GM23338 (cell line): ENCODE data around the gene LIN7C.
A peak's percentile ranks its signal among the peaks of the same experiment; 100 is the strongest.

Experiments
- CREB1 ChIP-seq: fragments of 250-450 bp; sonication (Bioruptor Pico); IDR thresholded peaks from 2 replicates; pipeline ENCODE4 v1.5.0; 2020; ENCODE audit warnings: low read depth, mild to moderate bottlenecking, moderate library complexity
- CTCF ChIP-seq, 2 experiments: fragments of 200-600 bp in 1 of 2; sonication (generic) in 1 of 2; conservative IDR thresholded peaks; 2 replicates each; pipeline versions ENCODE4 v1.5.1 to v1.6.1; 2016 to 2017; ENCODE audit warnings: antibody characterized with exemption in 2 of 2, low read depth in 2 of 2, mild to moderate bottlenecking in 2 of 2, moderate library complexity in 1 of 2
- EZH2 ChIP-seq: fragments of 200-600 bp; sonication (generic); IDR thresholded peaks from one replicate; pipeline ENCODE4 v1.8.0; 2017; ENCODE audit warnings: antibody characterized with exemption, mild to moderate bottlenecking, low read depth; ENCODE audit not compliant: unreplicated experiment
- POLR2AphosphoS5 ChIP-seq: IDR thresholded peaks from 2 replicates; pipeline ENCODE4 v1.6.1; 2016; ENCODE audit warnings: antibody characterized with exemption, low read depth

GRCh38 chr11:27497284-27497866 lies 9.2 kb downstream of the LIN7C start:
- TF ChIP-seq CTCF (conservative IDR thresholded peaks at IDR 0.05; ENCODE audit: low read depth in 2 of 2) (peak in 1 of 2 experiments; percentile 38; a peak in 3 of 4 replicates), EZH2 (no peak), CREB1 (no peak), POLR2AphosphoS5 (no peak)
